Panc1 (cell line): Measurements from ENCODE around the gene GPR65.

Experiments used
- POLR2AphosphoS5 ChIP-seq: IDR thresholded peaks from 2 replicates; pipeline ENCODE4 v1.6.1; 2012; ENCODE audit warnings: mild to moderate bottlenecking, low read depth, low read length, moderate library complexity
- SIN3A ChIP-seq: IDR thresholded peaks from 2 replicates; pipeline ENCODE4 v1.6.1; 2012; ENCODE audit warnings: low read depth, mild to moderate bottlenecking, low read length, moderate library complexity, borderline replicate concordance; ENCODE audit not compliant: insufficient read depth
- TCF7L2 ChIP-seq: IDR thresholded peaks from 2 replicates; pipeline ENCODE4 v1.6.1; 2011; ENCODE audit warnings: mild to moderate bottlenecking, low read depth, low read length, inconsistent platforms
- TF ChIP-seq, protein P1 (sequence below): fragments of 450-650 bp; IDR thresholded peaks from 2 replicates; pipeline ENCODE4 v1.5.1; 2017; ENCODE audit warnings: mild to moderate bottlenecking
- TF ChIP-seq, protein P2 (sequence below), 2 experiments: IDR thresholded peaks; 2 replicates each; pipeline ENCODE4 v1.6.1; 2011 to 2012; ENCODE audit warnings: low read depth in 2 of 2, control low read depth in 1 of 2, low read length in 1 of 2, mild to moderate bottlenecking in 1 of 2, moderate library complexity in 1 of 2; ENCODE audit not compliant: insufficient read depth in 1 of 2

- TF ChIP-seq, protein P1, sequence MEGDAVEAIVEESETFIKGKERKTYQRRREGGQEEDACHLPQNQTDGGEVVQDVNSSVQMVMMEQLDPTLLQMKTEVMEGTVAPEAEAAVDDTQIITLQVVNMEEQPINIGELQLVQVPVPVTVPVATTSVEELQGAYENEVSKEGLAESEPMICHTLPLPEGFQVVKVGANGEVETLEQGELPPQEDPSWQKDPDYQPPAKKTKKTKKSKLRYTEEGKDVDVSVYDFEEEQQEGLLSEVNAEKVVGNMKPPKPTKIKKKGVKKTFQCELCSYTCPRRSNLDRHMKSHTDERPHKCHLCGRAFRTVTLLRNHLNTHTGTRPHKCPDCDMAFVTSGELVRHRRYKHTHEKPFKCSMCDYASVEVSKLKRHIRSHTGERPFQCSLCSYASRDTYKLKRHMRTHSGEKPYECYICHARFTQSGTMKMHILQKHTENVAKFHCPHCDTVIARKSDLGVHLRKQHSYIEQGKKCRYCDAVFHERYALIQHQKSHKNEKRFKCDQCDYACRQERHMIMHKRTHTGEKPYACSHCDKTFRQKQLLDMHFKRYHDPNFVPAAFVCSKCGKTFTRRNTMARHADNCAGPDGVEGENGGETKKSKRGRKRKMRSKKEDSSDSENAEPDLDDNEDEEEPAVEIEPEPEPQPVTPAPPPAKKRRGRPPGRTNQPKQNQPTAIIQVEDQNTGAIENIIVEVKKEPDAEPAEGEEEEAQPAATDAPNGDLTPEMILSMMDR, result no peak
- no peak for TF ChIP-seq SIN3A
- TF ChIP-seq, protein P2, sequence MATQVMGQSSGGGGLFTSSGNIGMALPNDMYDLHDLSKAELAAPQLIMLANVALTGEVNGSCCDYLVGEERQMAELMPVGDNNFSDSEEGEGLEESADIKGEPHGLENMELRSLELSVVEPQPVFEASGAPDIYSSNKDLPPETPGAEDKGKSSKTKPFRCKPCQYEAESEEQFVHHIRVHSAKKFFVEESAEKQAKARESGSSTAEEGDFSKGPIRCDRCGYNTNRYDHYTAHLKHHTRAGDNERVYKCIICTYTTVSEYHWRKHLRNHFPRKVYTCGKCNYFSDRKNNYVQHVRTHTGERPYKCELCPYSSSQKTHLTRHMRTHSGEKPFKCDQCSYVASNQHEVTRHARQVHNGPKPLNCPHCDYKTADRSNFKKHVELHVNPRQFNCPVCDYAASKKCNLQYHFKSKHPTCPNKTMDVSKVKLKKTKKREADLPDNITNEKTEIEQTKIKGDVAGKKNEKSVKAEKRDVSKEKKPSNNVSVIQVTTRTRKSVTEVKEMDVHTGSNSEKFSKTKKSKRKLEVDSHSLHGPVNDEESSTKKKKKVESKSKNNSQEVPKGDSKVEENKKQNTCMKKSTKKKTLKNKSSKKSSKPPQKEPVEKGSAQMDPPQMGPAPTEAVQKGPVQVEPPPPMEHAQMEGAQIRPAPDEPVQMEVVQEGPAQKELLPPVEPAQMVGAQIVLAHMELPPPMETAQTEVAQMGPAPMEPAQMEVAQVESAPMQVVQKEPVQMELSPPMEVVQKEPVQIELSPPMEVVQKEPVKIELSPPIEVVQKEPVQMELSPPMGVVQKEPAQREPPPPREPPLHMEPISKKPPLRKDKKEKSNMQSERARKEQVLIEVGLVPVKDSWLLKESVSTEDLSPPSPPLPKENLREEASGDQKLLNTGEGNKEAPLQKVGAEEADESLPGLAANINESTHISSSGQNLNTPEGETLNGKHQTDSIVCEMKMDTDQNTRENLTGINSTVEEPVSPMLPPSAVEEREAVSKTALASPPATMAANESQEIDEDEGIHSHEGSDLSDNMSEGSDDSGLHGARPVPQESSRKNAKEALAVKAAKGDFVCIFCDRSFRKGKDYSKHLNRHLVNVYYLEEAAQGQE (IDR thresholded peaks at IDR 0.05; ENCODE audit: insufficient read depth in 1 of 2, low read depth in 2 of 2, low read length in 1 of 2), result no peak
- no peak for TF ChIP-seq POLR2AphosphoS5
- no peak for TF ChIP-seq TCF7L2
Observed at GRCh38 chr14:88036422-88036821, 31.5 kb downstream of the GPR65 start.
